GM12878 (cell line): ENCODE data around the gene ATP6V0E2. TPM values are rescaled to one million over a fixed set of nuclear protein-coding genes. Genes with fewer than 3 reads are reported as not detected.

ENCODE experiments used
- ATAC-seq: fragments of 200-7000 bp; cut with Tn5 transposase; 3 replicates; pipeline ENCODE4 v1.9.1; 2020; ENCODE audit warnings: mild to moderate bottlenecking, moderate library complexity
- BruUV-seq: library from RNA; stranded (reverse); fragments of 400-500 nt; replicated peaks from 2 replicates; lab custom pipeline; 2021; lab: Mats Ljungman, UMichigan
- CTCF ChIA-PET: fragments of 300-600 bp; sonication (Branson Sonifier 250); formaldehyde crosslinking; extraction: SDS; loops from one replicate; lab custom pipeline; 2021; ENCODE audit warnings: inconsistent platforms; lab: Yijun Ruan, JAX
- POLR2A ChIA-PET: fragments of 350-600 bp; formaldehyde crosslinking; extraction: SDS; loops from one replicate; lab custom pipeline; 2021; ENCODE audit warnings: inconsistent platforms; lab: Charles Lee
- RAD21 ChIA-PET: fragments of 300-600 bp; sonication (Branson Sonifier 250); formaldehyde crosslinking; loops from one replicate; lab custom pipeline; 2023; ENCODE audit warnings: antibody characterized with exemption; ENCODE audit not compliant: unreplicated experiment; lab: Charles Lee
- SMC1A ChIA-PET: fragments of 300-600 bp; sonication (Branson Sonifier 250); formaldehyde crosslinking; loops from one replicate; lab custom pipeline; 2023; ENCODE audit not compliant: unreplicated experiment, uncharacterized antibody; lab: Charles Lee
- DNase-seq: peaks from one replicate; pipeline ENCODE4 v3.0.0-alpha.2; 2011; ENCODE audit warnings: low read depth, low spot score
- FAIRE-seq: peaks from 3 replicates; lab custom pipeline; 2011; peaks lifted over from hg19 to GRCh38; lab: Jason Lieb, UNC
- H2AFZ ChIP-seq: 2 replicates; pipeline ENCODE4 v1.6.0; 2011; ENCODE audit warnings: low read depth, low read length, control low read depth; ENCODE audit not compliant: control insufficient read depth
- H3K27ac ChIP-seq: 2 replicates; pipeline ENCODE4 v1.5.1; 2011; ENCODE audit warnings: control low read depth; ENCODE audit not compliant: control insufficient read depth, insufficient read depth
- H3K27me3 ChIP-seq, 2 experiments: replicated peaks in 1 of 2; 2 replicates each; pipeline versions ENCODE4 v1.6.0 to v1.6.1; 2011; ENCODE audit warnings: low read length in 1 of 2; ENCODE audit not compliant: control insufficient read depth in 2 of 2, insufficient read depth in 2 of 2
- H3K36me3 ChIP-seq, 2 experiments: 2 replicates each; pipeline ENCODE4 v1.5.1; 2011; ENCODE audit warnings: low read length in 1 of 2; ENCODE audit not compliant: control insufficient read depth in 2 of 2, insufficient read depth in 2 of 2
- H3K4me1 ChIP-seq: 2 replicates; pipeline ENCODE4 v1.6.1; 2011; ENCODE audit warnings: mild to moderate bottlenecking, low read length, moderate library complexity, mixed read lengths; ENCODE audit not compliant: control insufficient read depth, insufficient read depth
- H3K4me2 ChIP-seq: 2 replicates; pipeline ENCODE4 v1.6.0; 2011; ENCODE audit warnings: control low read depth; ENCODE audit not compliant: control insufficient read depth, insufficient read depth
- H3K4me3 ChIP-seq: fragments of 200-600 bp; sonication (generic); 2 replicates; pipeline ENCODE4 v1.5.1; 2016
- H3K79me2 ChIP-seq: 2 replicates; pipeline ENCODE4 v1.6.0; 2011; ENCODE audit warnings: low read length; ENCODE audit not compliant: control insufficient read depth, insufficient read depth
- H3K9ac ChIP-seq: 2 replicates; pipeline ENCODE4 v1.8.0; 2011; ENCODE audit warnings: low read length, control low read depth, mixed read lengths; ENCODE audit not compliant: control insufficient read depth, insufficient read depth
- H3K9me3 ChIP-seq: replicated peaks from 3 replicates; pipeline ENCODE4 v1.5.1; 2011; ENCODE audit warnings: mild to moderate bottlenecking, low read length; ENCODE audit not compliant: control insufficient read depth, insufficient read depth
- H4K20me1 ChIP-seq: 2 replicates; pipeline ENCODE4 v1.6.0; 2011; ENCODE audit not compliant: control insufficient read depth, insufficient read depth
- CBX5 ChIP-seq: sonication (generic); IDR thresholded peaks from 2 replicates; pipeline ENCODE4 v1.6.1; 2016; ENCODE audit warnings: low read depth, moderate library complexity, mild to moderate bottlenecking, inconsistent platforms
- CEBPB ChIP-seq, 2 experiments: fragments of 150-350 bp in 1 of 2; IDR thresholded peaks; 2 replicates each; pipeline ENCODE4 v1.6.1; 2012 to 2014; ENCODE audit warnings: low read depth in 2 of 2, low read length in 2 of 2, borderline replicate concordance in 1 of 2, inconsistent platforms in 1 of 2
- EED ChIP-seq: sonication (generic); IDR thresholded peaks from 2 replicates; pipeline ENCODE4 v1.6.1; 2016; ENCODE audit warnings: antibody characterized with exemption, low read depth
- MTA3 ChIP-seq: IDR thresholded peaks from 2 replicates; pipeline ENCODE4 v1.6.1; 2012; ENCODE audit warnings: low read length, inconsistent platforms, borderline replicate concordance
- POU2F2 ChIP-seq: IDR thresholded peaks from 3 replicates; pipeline ENCODE4 v1.6.1; 2011; ENCODE audit warnings: low read depth, mild to moderate bottlenecking, low read length, borderline replicate concordance
- RAD51 ChIP-seq: fragments of 450-650 bp; IDR thresholded peaks from 2 replicates; pipeline ENCODE4 v1.6.1; 2016; ENCODE audit warnings: moderate library complexity, mild to moderate bottlenecking, inconsistent platforms
- RFX5 ChIP-seq: IDR thresholded peaks from 2 replicates; pipeline ENCODE4 v1.6.1; 2011; ENCODE audit warnings: low read depth, low read length, improper control_type of control experiment
- SIX5 ChIP-seq: IDR thresholded peaks from 2 replicates; pipeline ENCODE4 v1.6.1; 2011; ENCODE audit warnings: mild to moderate bottlenecking, low read depth, low read length, moderate library complexity; ENCODE audit not compliant: severe bottlenecking
- ZNF274 ChIP-seq: IDR thresholded peaks from one replicate; pipeline ENCODE4 v1.8.0; 2011; ENCODE audit not compliant: insufficient read length, insufficient read depth
- WGBS: methylation state at CpG from one replicate; pipeline ENCODE4 v1.1.6; 2016; ENCODE audit warnings: low lambda C conversion rate; ENCODE audit not compliant: insufficient replicate concordance, insufficient coverage; ENCODE audit errors: missing lambda C conversion rate; 5-methylcytosine and 5-hydroxymethylcytosine counted together
- in situ Hi-C: fragments of 300-500 bp; cut with MboI; formaldehyde crosslinking; loops from 9 replicates; pipeline ENCODE4 v1.14.3; 2018; ENCODE audit warnings: mixed read lengths
- intact Hi-C: fragments of 100-400 bp; cut with micrococcal nuclease; formaldehyde crosslinking; loops from one replicate; pipeline ENCODE4 v1.14.2; 2022; ENCODE audit not compliant: unreplicated experiment
- polyA plus RNA-seq, 11 experiments: library from polyadenylated mRNA; depleted of rRNA in 4 of 11; unstranded in 6 of 11; stranded (reverse) in 5 of 11; fragments of >200 nt; fragmentation: Nextera tagmentation in 4 of 11; fragmentation: Illumina TruSeq in 1 of 11; extraction: Ambion mirVana in 4 of 11; extraction: Trizol in 1 of 11; gene quantifications; 1 replicate in 1 of 11; 2 replicates in 10 of 11; pipeline versions ENCODE4 v1.2.1 to v1.2.3, GENCODE V29; 2011 to 2016; ENCODE audit warnings: inconsistent platforms in 2 of 11, missing spikeins in 2 of 11, low read depth in 1 of 11
- total RNA-seq, 4 experiments: library from RNA; depleted of rRNA in 3 of 4; stranded (reverse); fragments of >200 nt in 3 of 4; fragmentation: Illumina TruSeq in 1 of 4; extraction: Trizol in 1 of 4; gene quantifications; 2 replicates each; pipeline versions ENCODE4 v1.2.1 to v1.2.3, GENCODE V29; 2013 to 2021
- TF ChIP-seq, protein P1 (sequence below): fragments of 450-650 bp; IDR thresholded peaks from 2 replicates; pipeline ENCODE4 v1.6.1; 2014; ENCODE audit warnings: mild to moderate bottlenecking
- TF ChIP-seq, protein P2 (sequence below): IDR thresholded peaks from 2 replicates; pipeline ENCODE4 v1.6.1; 2011; ENCODE audit warnings: low read depth, low read length, improper control_type of control experiment, borderline replicate concordance
- TF ChIP-seq, protein P3 (sequence below): fragments of 150-350 bp; IDR thresholded peaks from 2 replicates; pipeline ENCODE4 v1.6.1; 2014; ENCODE audit warnings: mild to moderate bottlenecking, low read depth, low read length
- TF ChIP-seq, protein P4 (sequence below): fragments of 450-650 bp; formaldehyde crosslinking; IDR thresholded peaks from 2 replicates; pipeline ENCODE4 v1.4.0; 2022; ENCODE audit warnings: mild to moderate bottlenecking, moderate library complexity
- TF ChIP-seq, protein P5 (sequence below): fragments of 450-650 bp; IDR thresholded peaks from 2 replicates; pipeline ENCODE4 v1.6.1; 2017; ENCODE audit warnings: mild to moderate bottlenecking, moderate library complexity

Gene ATP6V0E2
- total and polyA plus RNA-seq, 10 of the 15 experiments (the other 5 are each of a cell fraction or from before 2014, with no cell fraction given) = 1.5 to 54.7 (median 27.6) TPM

DNA sequence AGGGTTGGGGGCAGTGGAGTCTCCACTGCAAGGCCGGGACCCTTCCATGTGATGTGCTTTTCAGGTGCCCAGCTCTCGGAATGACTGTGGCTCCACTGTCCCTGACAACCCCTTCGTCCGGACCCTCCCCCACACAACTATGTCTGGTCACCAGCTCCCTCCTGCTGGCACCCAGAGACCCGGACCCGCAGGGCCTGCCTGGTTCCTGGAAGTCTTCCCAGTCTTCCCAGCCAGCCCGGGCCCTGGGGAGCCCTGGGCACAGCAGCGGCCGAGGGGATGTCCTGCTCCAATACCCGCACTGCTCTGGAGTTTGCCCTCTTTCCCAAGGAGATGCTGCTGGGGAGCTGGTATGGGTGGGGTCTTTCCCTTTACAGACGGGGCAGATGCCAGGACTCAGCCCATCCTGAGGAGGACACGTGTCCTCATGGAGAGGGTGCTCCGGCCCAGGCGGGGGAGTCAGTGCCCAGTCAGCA, 5.5 kb downstream of the ATP6V0E2 start:
- ChIA-PET CTCF (no interaction called here), RAD21 (no interaction called here), SMC1A (no interaction called here), POLR2A (no interaction called here)
- WGBS = 92% methylated on average over 13 of the region's 14 CpGs
- FAIRE-seq = no peak
- DNase-seq = no peak
- Histone ChIP-seq H3K79me2 (peaks cover under 1% of the 10 kb centered on the region; the same call in 1 of the 2 replicates), H3K27ac (no peak overlapping the region), H3K9ac (no peak overlapping the region), H3K4me2 (no peak overlapping the region), H3K4me3 (no peak overlapping the region), H3K27me3 (no peaks in the 10 kb centered on the region), H2AFZ (no peak overlapping the region), H3K9me3 (no peaks in the 10 kb centered on the region), H3K36me3 (no peaks in the 10 kb centered on the region; a peak in 2 of 4 replicates), H4K20me1 (no peaks in the 10 kb centered on the region), H3K4me1 (peaks cover 11% of the 10 kb centered on the region)
- intact Hi-C loops = no loop called here
- ATAC-seq = no peak
- in situ Hi-C loops = no loop called here
- no TSS peak for BruUV-seq
- TF ChIP-seq EED = no peak
- TF ChIP-seq ZNF274 = no peak
- TF ChIP-seq, protein P1, sequence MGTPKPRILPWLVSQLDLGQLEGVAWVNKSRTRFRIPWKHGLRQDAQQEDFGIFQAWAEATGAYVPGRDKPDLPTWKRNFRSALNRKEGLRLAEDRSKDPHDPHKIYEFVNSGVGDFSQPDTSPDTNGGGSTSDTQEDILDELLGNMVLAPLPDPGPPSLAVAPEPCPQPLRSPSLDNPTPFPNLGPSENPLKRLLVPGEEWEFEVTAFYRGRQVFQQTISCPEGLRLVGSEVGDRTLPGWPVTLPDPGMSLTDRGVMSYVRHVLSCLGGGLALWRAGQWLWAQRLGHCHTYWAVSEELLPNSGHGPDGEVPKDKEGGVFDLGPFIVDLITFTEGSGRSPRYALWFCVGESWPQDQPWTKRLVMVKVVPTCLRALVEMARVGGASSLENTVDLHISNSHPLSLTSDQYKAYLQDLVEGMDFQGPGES = no peak
- TF ChIP-seq CBX5 = no peak
- no peak for TF ChIP-seq MTA3
- no peak for TF ChIP-seq POU2F2
- TF ChIP-seq CEBPB (IDR thresholded peaks at IDR 0.05; ENCODE audit: borderline replicate concordance in 1 of 2, low read depth in 2 of 2, low read length in 2 of 2) = no peak
- TF ChIP-seq, protein P2, sequence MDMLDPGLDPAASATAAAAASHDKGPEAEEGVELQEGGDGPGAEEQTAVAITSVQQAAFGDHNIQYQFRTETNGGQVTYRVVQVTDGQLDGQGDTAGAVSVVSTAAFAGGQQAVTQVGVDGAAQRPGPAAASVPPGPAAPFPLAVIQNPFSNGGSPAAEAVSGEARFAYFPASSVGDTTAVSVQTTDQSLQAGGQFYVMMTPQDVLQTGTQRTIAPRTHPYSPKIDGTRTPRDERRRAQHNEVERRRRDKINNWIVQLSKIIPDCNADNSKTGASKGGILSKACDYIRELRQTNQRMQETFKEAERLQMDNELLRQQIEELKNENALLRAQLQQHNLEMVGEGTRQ = no peak
- TF ChIP-seq SIX5 = no peak
- no peak for TF ChIP-seq RAD51
- TF ChIP-seq, protein P3, sequence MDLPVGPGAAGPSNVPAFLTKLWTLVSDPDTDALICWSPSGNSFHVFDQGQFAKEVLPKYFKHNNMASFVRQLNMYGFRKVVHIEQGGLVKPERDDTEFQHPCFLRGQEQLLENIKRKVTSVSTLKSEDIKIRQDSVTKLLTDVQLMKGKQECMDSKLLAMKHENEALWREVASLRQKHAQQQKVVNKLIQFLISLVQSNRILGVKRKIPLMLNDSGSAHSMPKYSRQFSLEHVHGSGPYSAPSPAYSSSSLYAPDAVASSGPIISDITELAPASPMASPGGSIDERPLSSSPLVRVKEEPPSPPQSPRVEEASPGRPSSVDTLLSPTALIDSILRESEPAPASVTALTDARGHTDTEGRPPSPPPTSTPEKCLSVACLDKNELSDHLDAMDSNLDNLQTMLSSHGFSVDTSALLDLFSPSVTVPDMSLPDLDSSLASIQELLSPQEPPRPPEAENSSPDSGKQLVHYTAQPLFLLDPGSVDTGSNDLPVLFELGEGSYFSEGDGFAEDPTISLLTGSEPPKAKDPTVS = no peak
- TF ChIP-seq, protein P4, sequence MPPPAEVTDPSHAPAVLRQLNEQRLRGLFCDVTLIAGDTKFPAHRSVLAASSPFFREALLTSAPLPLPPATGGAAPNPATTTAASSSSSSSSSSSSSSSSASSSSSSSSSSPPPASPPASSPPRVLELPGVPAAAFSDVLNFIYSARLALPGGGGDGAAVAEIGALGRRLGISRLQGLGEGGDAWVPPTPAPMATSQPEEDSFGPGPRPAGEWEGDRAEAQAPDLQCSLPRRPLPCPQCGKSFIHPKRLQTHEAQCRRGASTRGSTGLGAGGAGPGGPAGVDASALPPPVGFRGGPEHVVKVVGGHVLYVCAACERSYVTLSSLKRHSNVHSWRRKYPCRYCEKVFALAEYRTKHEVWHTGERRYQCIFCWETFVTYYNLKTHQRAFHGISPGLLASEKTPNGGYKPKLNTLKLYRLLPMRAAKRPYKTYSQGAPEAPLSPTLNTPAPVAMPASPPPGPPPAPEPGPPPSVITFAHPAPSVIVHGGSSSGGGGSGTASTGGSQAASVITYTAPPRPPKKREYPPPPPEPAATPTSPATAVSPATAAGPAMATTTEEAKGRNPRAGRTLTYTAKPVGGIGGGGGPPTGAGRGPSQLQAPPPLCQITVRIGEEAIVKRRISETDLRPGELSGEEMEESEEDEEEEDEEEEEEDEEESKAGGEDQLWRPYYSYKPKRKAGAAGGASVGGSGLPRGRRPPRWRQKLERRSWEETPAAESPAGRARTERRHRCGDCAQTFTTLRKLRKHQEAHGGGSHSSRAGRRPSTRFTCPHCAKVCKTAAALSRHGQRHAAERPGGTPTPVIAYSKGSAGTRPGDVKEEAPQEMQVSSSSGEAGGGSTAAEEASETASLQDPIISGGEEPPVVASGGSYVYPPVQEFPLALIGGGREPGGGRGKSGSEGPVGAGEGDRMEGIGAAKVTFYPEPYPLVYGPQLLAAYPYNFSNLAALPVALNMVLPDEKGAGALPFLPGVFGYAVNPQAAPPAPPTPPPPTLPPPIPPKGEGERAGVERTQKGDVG (CRISPR knock-in tag) = no peak
- no peak for TF ChIP-seq RFX5
- TF ChIP-seq, protein P5, sequence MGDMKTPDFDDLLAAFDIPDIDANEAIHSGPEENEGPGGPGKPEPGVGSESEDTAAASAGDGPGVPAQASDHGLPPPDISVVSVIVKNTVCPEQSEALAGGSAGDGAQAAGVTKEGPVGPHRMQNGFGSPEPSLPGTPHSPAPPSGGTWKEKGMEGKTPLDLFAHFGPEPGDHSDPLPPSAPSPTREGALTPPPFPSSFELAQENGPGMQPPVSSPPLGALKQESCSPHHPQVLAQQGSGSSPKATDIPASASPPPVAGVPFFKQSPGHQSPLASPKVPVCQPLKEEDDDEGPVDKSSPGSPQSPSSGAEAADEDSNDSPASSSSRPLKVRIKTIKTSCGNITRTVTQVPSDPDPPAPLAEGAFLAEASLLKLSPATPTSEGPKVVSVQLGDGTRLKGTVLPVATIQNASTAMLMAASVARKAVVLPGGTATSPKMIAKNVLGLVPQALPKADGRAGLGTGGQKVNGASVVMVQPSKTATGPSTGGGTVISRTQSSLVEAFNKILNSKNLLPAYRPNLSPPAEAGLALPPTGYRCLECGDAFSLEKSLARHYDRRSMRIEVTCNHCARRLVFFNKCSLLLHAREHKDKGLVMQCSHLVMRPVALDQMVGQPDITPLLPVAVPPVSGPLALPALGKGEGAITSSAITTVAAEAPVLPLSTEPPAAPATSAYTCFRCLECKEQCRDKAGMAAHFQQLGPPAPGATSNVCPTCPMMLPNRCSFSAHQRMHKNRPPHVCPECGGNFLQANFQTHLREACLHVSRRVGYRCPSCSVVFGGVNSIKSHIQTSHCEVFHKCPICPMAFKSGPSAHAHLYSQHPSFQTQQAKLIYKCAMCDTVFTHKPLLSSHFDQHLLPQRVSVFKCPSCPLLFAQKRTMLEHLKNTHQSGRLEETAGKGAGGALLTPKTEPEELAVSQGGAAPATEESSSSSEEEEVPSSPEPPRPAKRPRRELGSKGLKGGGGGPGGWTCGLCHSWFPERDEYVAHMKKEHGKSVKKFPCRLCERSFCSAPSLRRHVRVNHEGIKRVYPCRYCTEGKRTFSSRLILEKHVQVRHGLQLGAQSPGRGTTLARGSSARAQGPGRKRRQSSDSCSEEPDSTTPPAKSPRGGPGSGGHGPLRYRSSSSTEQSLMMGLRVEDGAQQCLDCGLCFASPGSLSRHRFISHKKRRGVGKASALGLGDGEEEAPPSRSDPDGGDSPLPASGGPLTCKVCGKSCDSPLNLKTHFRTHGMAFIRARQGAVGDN = no peak
